ENCODE measurements around the gene ERI3.

ERI3 gene, protein sequence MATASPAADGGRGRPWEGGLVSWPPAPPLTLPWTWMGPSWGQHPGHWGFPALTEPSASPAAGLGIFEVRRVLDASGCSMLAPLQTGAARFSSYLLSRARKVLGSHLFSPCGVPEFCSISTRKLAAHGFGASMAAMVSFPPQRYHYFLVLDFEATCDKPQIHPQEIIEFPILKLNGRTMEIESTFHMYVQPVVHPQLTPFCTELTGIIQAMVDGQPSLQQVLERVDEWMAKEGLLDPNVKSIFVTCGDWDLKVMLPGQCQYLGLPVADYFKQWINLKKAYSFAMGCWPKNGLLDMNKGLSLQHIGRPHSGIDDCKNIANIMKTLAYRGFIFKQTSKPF

DNA sequence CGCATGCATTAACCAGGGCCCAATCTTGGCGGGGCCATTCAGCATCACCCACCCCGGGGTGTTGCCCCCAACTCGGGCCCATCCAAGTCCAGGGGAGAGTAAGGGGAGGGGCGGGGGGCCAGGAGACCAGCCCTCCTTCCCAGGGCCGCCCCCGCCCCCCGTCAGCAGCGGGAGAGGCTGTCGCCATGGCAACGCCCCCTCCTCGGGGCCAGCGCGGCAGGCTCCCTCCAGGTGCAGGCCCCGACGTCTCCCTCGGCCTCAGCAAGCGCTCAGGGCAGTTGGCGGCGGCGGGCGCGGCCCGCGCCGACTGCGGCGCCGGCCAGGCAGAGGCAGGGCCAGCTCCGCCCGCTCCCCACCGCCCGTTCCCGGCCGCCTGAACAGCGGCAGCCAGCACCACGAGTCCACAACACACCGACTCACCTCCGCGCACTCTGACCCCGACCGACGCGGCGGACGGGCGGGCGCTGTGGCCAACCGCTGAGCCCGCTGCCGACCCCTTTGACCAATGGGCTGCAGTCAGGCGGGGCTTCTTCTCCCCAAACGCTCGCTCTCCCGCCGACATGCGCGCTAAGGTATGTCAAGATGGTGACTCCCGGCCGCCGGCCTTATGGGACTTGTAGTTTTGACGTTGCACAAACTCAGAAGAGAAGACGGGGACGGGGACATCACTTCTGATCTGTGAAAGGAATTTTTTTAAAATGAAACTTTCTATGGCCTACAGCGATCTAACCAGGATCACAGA is at the start of gene ERI3:
Gene ERI3 (minus strand): TSS at position 418 of the 742 bp plus-strand sequence. CDS start 231 bp downstream, at position 187.
- H3K4me3 ChIP-seq (ENCODE audit: low read length) = peak within 1 kb of the TSS; percentile 63
- no peaks in the 10 kb centered on the region for H3K27me3 ChIP-seq (ENCODE audit: control insufficient read depth, insufficient read depth, low read length)
- H3K27ac ChIP-seq (ENCODE audit: low read depth, low read length) = no peak within 1 kb of the TSS
- peak within 1 kb of the TSS; percentile 34 for H3K9ac ChIP-seq (ENCODE audit: low read length)
- H3K4me1 ChIP-seq (ENCODE audit: control insufficient read depth, insufficient read depth, low read length) = peaks cover 4% of the 10 kb centered on the region
- no peaks in the 10 kb centered on the region for H3K36me3 ChIP-seq (ENCODE audit: control insufficient read depth, insufficient read depth, low read length)

DNA sequence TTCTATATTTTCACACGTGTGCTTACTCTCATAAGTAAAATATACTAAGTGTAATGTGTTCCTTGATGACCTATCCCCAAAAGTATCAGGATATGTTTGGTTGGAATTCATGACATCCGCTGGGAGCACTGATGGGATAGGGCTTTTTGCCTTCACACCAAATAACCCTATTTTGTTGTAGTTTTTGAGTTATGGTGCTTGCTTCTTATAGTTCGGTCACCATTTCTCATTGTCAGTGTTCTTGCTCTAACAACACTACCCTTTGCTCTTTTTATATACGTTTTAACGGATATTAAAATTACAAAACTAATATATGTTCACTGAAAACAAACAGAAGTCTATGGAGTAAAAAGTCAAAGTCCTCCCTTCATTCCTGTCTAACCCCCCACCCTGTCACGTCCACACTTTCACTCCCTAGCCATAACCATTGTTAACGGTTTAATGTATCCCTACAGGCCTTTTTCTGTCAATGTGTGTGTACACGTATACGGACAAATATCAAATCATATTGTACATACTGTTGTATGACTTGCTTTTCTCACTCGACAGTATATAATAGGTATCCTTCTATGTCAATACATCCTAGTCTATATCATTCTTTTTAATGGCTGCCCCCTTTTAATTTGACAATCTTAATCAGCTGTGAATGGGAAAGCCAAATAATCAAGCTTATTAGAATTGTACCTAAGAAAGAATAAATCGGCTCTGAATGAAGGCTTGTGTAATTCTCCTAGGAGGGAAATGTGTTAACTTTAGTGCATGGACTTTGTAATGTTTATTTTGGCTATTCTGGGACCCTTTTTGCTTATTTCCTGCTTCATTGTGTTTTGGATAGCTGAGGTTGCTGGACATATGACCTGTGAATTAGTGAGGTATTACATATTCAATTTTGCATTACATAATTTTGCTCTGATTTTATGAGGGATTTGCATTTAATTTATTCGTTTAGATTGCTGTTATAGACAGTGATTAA is 46.5 kb upstream of the ERI3 start:
- H3K27ac ChIP-seq (ENCODE audit: low read depth, low read length) = no peak overlapping the region
- H3K4me3 ChIP-seq (ENCODE audit: low read length) = no peak overlapping the region
- no peaks in the 10 kb centered on the region for H3K36me3 ChIP-seq (ENCODE audit: control insufficient read depth, insufficient read depth, low read length)
- H3K9ac ChIP-seq (ENCODE audit: low read length) = no peak overlapping the region
- peaks cover 7% of the 10 kb centered on the region for H3K4me1 ChIP-seq (ENCODE audit: control insufficient read depth, insufficient read depth, low read length)
- H3K27me3 ChIP-seq (ENCODE audit: control insufficient read depth, insufficient read depth, low read length) = peaks cover 30% of the 10 kb centered on the region

DNA sequence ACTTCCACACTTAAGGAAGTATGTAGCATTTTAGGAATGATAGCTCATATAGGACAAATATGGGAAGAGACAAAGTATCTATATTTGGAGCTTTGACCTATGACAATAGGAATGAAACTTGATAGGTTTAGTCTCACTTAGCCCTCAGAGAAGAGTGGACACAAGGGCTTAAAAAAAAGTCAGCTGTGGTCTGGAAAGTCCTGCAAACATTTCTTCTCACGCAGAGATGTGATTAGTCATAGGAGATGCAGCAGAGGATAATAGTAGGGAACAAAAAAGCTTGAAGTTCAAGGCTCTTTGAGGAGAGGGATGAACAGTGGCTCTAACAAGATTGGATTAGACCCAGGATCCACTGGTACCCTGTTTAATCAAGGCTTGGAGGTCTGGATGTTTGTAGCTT is 35.2 kb upstream of the ERI3 start:
- H3K4me3 ChIP-seq (ENCODE audit: low read length) = no peak overlapping the region
- H3K4me1 ChIP-seq (ENCODE audit: control insufficient read depth, insufficient read depth, low read length) = no peaks in the 10 kb centered on the region
- no peaks in the 10 kb centered on the region for H3K27me3 ChIP-seq (ENCODE audit: control insufficient read depth, insufficient read depth, low read length)
- H3K9ac ChIP-seq (ENCODE audit: low read length) = no peak overlapping the region
- no peak overlapping the region for H3K27ac ChIP-seq (ENCODE audit: low read depth, low read length)
- H3K36me3 ChIP-seq (ENCODE audit: control insufficient read depth, insufficient read depth, low read length) = no peaks in the 10 kb centered on the region

DNA sequence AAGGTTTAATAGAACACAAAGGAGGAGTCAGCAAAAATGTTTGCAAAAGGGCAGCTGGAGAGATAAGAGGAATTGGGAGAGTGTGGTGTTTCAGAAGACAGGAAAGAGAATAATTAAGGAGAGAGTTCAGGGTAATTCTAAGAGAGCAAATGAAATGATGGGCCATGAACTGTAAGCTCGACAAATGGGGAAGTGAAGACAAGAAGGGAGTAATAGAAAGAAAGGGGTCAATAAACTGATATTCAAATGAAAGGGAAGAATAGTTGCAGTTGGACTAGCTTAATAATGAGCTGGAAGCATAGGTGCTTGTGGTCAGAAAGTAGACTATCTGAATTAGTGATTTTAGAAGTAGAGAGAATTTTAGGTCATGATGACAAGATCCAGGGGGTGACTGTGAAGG is 34.4 kb upstream of the ERI3 start:
- H3K27ac ChIP-seq (ENCODE audit: low read depth, low read length) = no peak overlapping the region
- no peaks in the 10 kb centered on the region for H3K36me3 ChIP-seq (ENCODE audit: control insufficient read depth, insufficient read depth, low read length)
- H3K4me3 ChIP-seq (ENCODE audit: low read length) = no peak overlapping the region
- no peak overlapping the region for H3K9ac ChIP-seq (ENCODE audit: low read length)
- H3K27me3 ChIP-seq (ENCODE audit: control insufficient read depth, insufficient read depth, low read length) = no peaks in the 10 kb centered on the region
- no peaks in the 10 kb centered on the region for H3K4me1 ChIP-seq (ENCODE audit: control insufficient read depth, insufficient read depth, low read length)

DNA sequence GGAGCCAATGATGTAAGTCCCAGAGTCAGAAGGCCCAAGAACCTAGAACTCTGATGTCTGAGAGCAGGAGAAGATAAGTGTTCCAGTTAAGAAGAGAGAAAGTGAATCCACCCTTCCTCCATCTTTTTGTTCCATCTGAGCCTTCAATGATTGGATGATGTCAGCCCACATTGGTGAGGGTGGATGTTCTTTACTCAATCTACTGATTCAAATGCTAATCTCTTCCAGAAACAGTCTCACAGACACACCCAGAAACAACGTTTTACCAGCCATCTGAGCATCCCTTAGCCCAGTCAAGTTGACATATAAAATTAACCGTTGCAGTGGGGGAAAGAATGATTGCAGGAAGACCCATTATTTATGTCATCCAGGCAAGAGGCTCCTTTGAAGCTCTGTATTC is 33.5 kb upstream of the ERI3 start:
- H3K4me3 ChIP-seq (ENCODE audit: low read length) = no peak overlapping the region
- no peak overlapping the region for H3K27ac ChIP-seq (ENCODE audit: low read depth, low read length)
- H3K9ac ChIP-seq (ENCODE audit: low read length) = no peak overlapping the region
- H3K4me1 ChIP-seq (ENCODE audit: control insufficient read depth, insufficient read depth, low read length) = no peaks in the 10 kb centered on the region
- no peaks in the 10 kb centered on the region for H3K36me3 ChIP-seq (ENCODE audit: control insufficient read depth, insufficient read depth, low read length)
- H3K27me3 ChIP-seq (ENCODE audit: control insufficient read depth, insufficient read depth, low read length) = no peaks in the 10 kb centered on the region

DNA sequence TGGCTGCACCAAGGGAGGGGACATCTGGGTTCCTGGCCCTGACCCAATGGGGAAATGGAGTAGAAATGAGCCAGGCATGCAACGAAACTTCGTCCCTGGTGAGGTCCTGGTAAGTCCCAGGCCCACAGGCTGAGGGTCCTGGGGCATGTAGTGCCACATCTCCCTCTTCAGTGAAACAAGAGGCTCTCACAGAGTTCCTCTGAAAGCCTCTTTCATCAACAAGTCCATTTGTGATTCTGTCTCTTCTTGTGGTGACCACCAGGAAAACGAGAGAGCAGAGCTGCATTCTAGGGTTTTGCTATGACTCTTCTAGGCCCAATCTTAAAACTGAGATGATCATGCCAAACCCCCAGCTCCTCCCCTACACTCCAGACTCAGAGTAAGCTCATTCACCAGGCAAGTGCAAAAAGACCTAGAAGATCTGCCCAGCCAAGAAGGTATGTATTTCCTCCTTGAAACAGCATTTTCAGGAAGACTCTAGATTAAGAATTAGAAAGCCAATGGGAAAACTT is 25.7 kb upstream of the ERI3 start:
- no peak overlapping the region for H3K9ac ChIP-seq (ENCODE audit: low read length)
- H3K4me3 ChIP-seq (ENCODE audit: low read length) = no peak overlapping the region
- no peaks in the 10 kb centered on the region for H3K36me3 ChIP-seq (ENCODE audit: control insufficient read depth, insufficient read depth, low read length)
- no peak overlapping the region for H3K27ac ChIP-seq (ENCODE audit: low read depth, low read length)
- H3K27me3 ChIP-seq (ENCODE audit: control insufficient read depth, insufficient read depth, low read length) = no peaks in the 10 kb centered on the region
- no peaks in the 10 kb centered on the region for H3K4me1 ChIP-seq (ENCODE audit: control insufficient read depth, insufficient read depth, low read length)

DNA sequence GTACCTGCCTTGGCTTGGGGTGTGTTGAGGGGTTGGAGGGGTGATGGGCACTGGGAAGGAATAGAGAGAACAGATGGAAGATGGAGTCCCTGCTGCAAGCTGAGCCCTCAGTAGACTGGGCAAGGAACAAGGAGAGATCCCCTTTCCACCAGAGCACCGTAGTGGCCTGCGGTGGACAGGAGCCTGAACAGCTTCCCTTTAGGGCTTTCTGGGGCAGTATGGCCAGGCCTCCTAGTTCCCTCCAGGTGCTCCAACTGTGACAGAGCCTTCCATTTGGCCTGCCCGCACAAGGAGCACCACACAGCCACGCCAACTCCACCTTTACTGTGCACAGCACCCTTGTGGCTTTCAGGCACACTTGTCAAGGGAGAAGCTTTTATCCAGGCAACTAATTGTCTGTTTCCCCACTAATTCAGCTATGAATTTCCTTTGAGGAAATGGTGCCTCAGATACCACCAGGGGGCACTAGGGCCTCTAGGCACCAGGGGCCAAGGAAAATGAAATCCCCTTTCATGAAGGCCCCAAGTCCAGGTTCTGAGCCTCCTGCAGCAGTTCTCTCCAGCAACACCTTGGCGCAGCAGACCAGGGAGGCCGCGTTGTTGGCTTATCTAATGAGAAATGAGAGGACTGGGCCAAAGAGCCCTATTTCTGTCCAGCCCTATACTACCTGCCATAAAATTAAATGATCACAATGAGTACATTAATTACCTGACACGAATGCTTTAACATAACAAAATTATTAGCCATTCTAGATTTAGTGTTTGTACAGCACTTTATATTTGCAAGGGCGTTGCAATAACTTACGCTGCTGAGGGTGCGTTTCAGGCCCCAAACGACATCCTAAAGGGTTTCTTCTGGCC is 23.1 kb upstream of the ERI3 start:
- H3K4me1 ChIP-seq (ENCODE audit: control insufficient read depth, insufficient read depth, low read length) = no peaks in the 10 kb centered on the region
- no peaks in the 10 kb centered on the region for H3K27me3 ChIP-seq (ENCODE audit: control insufficient read depth, insufficient read depth, low read length)
- H3K9ac ChIP-seq (ENCODE audit: low read length) = no peak overlapping the region
- H3K27ac ChIP-seq (ENCODE audit: low read depth, low read length) = no peak overlapping the region
- no peak overlapping the region for H3K4me3 ChIP-seq (ENCODE audit: low read length)
- no peaks in the 10 kb centered on the region for H3K36me3 ChIP-seq (ENCODE audit: control insufficient read depth, insufficient read depth, low read length)

DNA sequence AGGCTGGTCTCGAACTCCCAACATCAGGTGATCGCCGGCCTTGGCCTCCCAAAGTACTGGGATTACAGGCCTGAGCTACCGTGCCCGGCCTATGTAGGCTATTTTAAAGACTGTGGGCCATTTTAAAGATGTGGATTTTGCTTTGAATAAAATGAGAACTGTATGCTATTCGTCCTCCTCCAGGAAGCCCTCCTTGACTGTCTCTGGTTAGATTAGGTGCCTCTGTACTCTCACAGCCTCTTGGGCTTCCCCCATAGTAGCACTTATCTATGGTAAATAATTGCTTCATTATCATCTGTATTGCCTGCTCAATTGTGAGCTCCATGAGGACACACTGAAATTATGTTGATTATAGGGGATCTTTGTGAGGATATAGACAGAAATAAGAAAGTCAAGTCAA is 20.5 kb upstream of the ERI3 start:
- Histone ChIP-seq H3K4me1 (ENCODE audit: control insufficient read depth, insufficient read depth, low read length) (no peaks in the 10 kb centered on the region), H3K9ac (ENCODE audit: low read length) (no peak overlapping the region), H3K27ac (ENCODE audit: low read depth, low read length) (no peak overlapping the region)

DNA sequence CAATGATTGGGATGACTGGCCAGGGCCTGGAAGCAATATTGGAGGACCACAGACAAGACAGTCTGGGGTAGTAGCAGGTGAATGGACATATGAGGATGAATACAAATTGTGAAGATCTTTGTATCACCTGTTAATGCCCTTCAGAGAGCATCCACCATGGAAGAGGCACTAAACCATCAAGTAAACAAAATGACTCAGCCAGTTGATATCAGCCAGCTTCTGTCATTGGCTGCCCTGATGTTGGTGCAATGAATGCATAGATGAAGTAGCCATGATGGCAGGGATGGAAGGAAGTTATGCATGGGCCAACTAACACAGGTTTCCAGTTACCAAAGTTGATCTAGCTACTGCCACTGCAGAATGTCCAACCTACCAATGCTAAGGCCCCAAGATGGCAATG is 16.1 kb upstream of the ERI3 start:
- Histone ChIP-seq H3K36me3 (ENCODE audit: control insufficient read depth, insufficient read depth, low read length) (no peaks in the 10 kb centered on the region), H3K27ac (ENCODE audit: low read depth, low read length) (no peak overlapping the region), H3K9ac (ENCODE audit: low read length) (no peak overlapping the region), H3K27me3 (ENCODE audit: control insufficient read depth, insufficient read depth, low read length) (no peaks in the 10 kb centered on the region), H3K4me1 (ENCODE audit: control insufficient read depth, insufficient read depth, low read length) (no peaks in the 10 kb centered on the region), H3K4me3 (ENCODE audit: low read length) (no peak overlapping the region)

More for the DNA sequence above, 20.5 kb upstream of the ERI3 start:
- no peaks in the 10 kb centered on the region for H3K36me3 ChIP-seq (ENCODE audit: control insufficient read depth, insufficient read depth, low read length)
- H3K27me3 ChIP-seq (ENCODE audit: control insufficient read depth, insufficient read depth, low read length) = no peaks in the 10 kb centered on the region
- H3K4me3 ChIP-seq (ENCODE audit: low read length) = no peak overlapping the region

DNA sequence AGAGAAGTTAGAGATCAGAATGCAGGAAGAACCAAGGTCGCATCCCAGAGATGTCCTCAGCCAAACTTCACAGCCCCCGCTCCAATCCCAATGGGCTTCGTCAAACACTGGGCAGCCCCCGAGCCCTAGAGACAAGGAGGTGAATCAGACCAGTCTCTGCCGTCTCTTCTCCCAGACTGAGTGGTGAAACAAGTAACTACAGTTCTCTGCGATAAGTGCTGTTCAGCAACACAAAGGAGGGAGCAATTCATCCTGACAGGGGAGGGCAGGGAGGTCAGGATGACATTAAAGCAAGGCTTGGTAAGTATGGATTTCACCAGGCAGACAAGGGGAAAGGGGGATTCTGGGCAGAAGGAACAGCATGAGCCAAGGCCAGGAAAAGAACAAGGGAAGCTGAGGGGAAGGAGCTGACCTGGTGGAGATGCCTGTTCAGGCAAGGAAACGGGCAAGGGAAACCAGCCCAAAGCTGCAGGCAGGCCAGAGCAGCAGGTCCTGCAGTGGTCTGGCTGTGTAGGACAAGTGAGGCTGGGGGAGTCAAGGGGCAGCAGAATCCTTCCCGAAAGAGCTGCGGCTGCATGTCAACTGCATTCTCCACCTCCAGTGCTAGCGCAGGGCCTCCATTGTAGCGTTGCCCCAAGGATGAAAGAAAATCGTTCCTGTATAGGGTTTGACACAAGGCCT is 13.6 kb upstream of the ERI3 start:
- H3K27me3 ChIP-seq (ENCODE audit: control insufficient read depth, insufficient read depth, low read length) = no peaks in the 10 kb centered on the region
- H3K36me3 ChIP-seq (ENCODE audit: control insufficient read depth, insufficient read depth, low read length) = no peaks in the 10 kb centered on the region
- H3K4me1 ChIP-seq (ENCODE audit: control insufficient read depth, insufficient read depth, low read length) = no peaks in the 10 kb centered on the region
- H3K27ac ChIP-seq (ENCODE audit: low read depth, low read length) = no peak overlapping the region
- no peak overlapping the region for H3K4me3 ChIP-seq (ENCODE audit: low read length)
- no peak overlapping the region for H3K9ac ChIP-seq (ENCODE audit: low read length)

DNA sequence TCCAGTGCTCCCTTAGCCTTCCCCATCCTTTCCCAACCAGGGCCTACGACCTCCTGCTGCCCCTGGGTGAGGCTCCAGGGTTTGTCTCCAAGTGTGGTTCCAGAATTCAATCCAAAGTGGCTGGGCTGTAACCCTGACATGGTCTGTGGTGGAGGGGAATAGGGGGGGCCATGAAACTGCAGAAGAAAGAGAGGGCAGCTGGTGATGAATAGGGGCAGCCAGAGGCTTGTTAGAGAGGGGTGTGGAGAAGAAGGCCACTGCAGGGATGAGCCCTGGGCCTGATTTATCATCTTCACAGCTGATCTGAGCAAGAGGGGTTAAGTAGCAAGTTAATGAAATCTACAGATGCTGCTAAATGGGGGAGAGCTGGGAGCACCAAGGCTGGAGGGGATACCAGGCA is 12.9 kb upstream of the ERI3 start:
- Histone ChIP-seq H3K9ac (ENCODE audit: low read length) (no peak overlapping the region), H3K36me3 (ENCODE audit: control insufficient read depth, insufficient read depth, low read length) (no peaks in the 10 kb centered on the region), H3K27ac (ENCODE audit: low read depth, low read length) (no peak overlapping the region), H3K27me3 (ENCODE audit: control insufficient read depth, insufficient read depth, low read length) (no peaks in the 10 kb centered on the region), H3K4me3 (ENCODE audit: low read length) (no peak overlapping the region), H3K4me1 (ENCODE audit: control insufficient read depth, insufficient read depth, low read length) (no peaks in the 10 kb centered on the region)

Data from rectal smooth muscle tissue (tissue), 1 donor.